Mesenchymal stem cell (in vitro differentiated cells and primary cell): ENCODE measurements around the gene DMD. TPM values are rescaled to one million over a fixed set of nuclear protein-coding genes. Genes with fewer than 3 reads are reported as not detected.
A peak's percentile ranks its signal among the peaks of the same experiment; 100 is the strongest.

Experiments used
- DNase-seq: peaks from one replicate; pipeline ENCODE4 v3.0.0-alpha.2; 2013
- H2AFZ ChIP-seq: one replicate; pipeline ENCODE4 v1.6.1; 2013; ENCODE audit warnings: low read depth, mild to moderate bottlenecking, control low read depth, inconsistent platforms, low read length, moderate library complexity
- H2AK5ac ChIP-seq: 2 replicates; pipeline ENCODE4 v1.6.1; 2013; ENCODE audit warnings: low read length, moderate library complexity, mild to moderate bottlenecking, inconsistent platforms; ENCODE audit not compliant: severe bottlenecking
- H2BK120ac ChIP-seq: one replicate; pipeline ENCODE4 v1.6.1; 2013; ENCODE audit warnings: low read depth, mild to moderate bottlenecking, inconsistent platforms, low read length, moderate library complexity
- H2BK12ac ChIP-seq, 2 experiments: one replicate each; pipeline ENCODE4 v1.6.1; 2013; ENCODE audit warnings: inconsistent platforms in 2 of 2, low read length in 2 of 2, mild to moderate bottlenecking in 2 of 2, moderate library complexity in 2 of 2, control low read depth in 1 of 2
- H2BK15ac ChIP-seq: one replicate; pipeline ENCODE4 v1.6.1; 2013; ENCODE audit warnings: mild to moderate bottlenecking, low read depth, inconsistent platforms; ENCODE audit not compliant: poor library complexity, severe bottlenecking
- H2BK5ac ChIP-seq: 2 replicates; pipeline ENCODE4 v1.6.1; 2013; ENCODE audit warnings: low read depth, mild to moderate bottlenecking, low read length, control low read depth, inconsistent platforms; ENCODE audit not compliant: poor library complexity, severe bottlenecking
- H3K14ac ChIP-seq, 2 experiments: one replicate each; pipeline ENCODE4 v1.6.1; 2013; ENCODE audit warnings: inconsistent platforms in 2 of 2, low read length in 2 of 2, control low read depth in 1 of 2, mild to moderate bottlenecking in 1 of 2, moderate library complexity in 1 of 2
- H3K18ac ChIP-seq, 2 experiments: one replicate each; pipeline ENCODE4 v1.6.1; 2013; ENCODE audit warnings: inconsistent platforms in 2 of 2, low read length in 2 of 2, control low read depth in 1 of 2, low read depth in 1 of 2, mild to moderate bottlenecking in 1 of 2
- H3K23ac ChIP-seq, 2 experiments: one replicate each; pipeline ENCODE4 v1.6.1; 2013; ENCODE audit warnings: inconsistent platforms in 2 of 2, low read length in 2 of 2, mild to moderate bottlenecking in 2 of 2, moderate library complexity in 2 of 2, control low read depth in 1 of 2
- H3K27ac ChIP-seq: 2 replicates; pipeline ENCODE4 v1.5.1; 2013; ENCODE audit warnings: mild to moderate bottlenecking, moderate library complexity, low read length, control low read depth, inconsistent platforms; ENCODE audit not compliant: poor library complexity, severe bottlenecking
- H3K27me3 ChIP-seq, 2 experiments: 2 replicates each; pipeline versions ENCODE4 v1.6.1 to v1.7.0; 2013; ENCODE audit warnings: low read length in 2 of 2, mild to moderate bottlenecking in 2 of 2, moderate library complexity in 2 of 2, control low read depth in 1 of 2, inconsistent platforms in 1 of 2; ENCODE audit not compliant: control insufficient read depth in 1 of 2, insufficient read depth in 1 of 2
- H3K36me3 ChIP-seq, 2 experiments: 2 replicates each; pipeline versions ENCODE4 v1.6.1 to v1.7.0; 2013; ENCODE audit warnings: low read length in 2 of 2, control low read depth in 1 of 2, inconsistent platforms in 1 of 2, low read depth in 1 of 2, mild to moderate bottlenecking in 1 of 2; ENCODE audit not compliant: insufficient read depth in 2 of 2, control insufficient read depth in 1 of 2
- H3K4ac ChIP-seq, 2 experiments: one replicate each; pipeline ENCODE4 v1.6.1; 2013; ENCODE audit warnings: inconsistent platforms in 2 of 2, low read length in 2 of 2, mild to moderate bottlenecking in 2 of 2, moderate library complexity in 2 of 2, control low read depth in 1 of 2, low read depth in 1 of 2
- H3K4me1 ChIP-seq: 2 replicates; pipeline ENCODE4 v1.6.1; 2013; ENCODE audit warnings: low read depth, low read length, control low read depth; ENCODE audit not compliant: control insufficient read depth, insufficient read depth
- H3K4me2 ChIP-seq: 2 replicates; pipeline ENCODE4 v1.6.1; 2013; ENCODE audit warnings: low read length, mild to moderate bottlenecking, inconsistent platforms; ENCODE audit not compliant: poor library complexity, severe bottlenecking
- H3K4me3 ChIP-seq, 2 experiments: 2 replicates each; pipeline versions ENCODE4 v1.5.1 to v1.7.0; 2013; ENCODE audit warnings: low read length in 2 of 2, mild to moderate bottlenecking in 2 of 2, control low read depth in 1 of 2, low read depth in 1 of 2; ENCODE audit not compliant: insufficient read depth in 1 of 2
- H3K79me1 ChIP-seq: replicated peaks from 2 replicates; pipeline ENCODE4 v1.6.1; 2013; ENCODE audit warnings: mild to moderate bottlenecking, control low read depth, low read length, inconsistent platforms; ENCODE audit not compliant: poor library complexity, severe bottlenecking
- H3K9ac ChIP-seq: 2 replicates; pipeline ENCODE4 v1.7.0; 2013; ENCODE audit warnings: mild to moderate bottlenecking, low read length, moderate library complexity
- H3K9me3 ChIP-seq: 2 replicates; pipeline ENCODE4 v1.7.0; 2013; ENCODE audit warnings: mild to moderate bottlenecking, low read length; ENCODE audit not compliant: control insufficient read depth
- H4K8ac ChIP-seq: one replicate; pipeline ENCODE4 v1.6.1; 2013; ENCODE audit warnings: inconsistent platforms, mild to moderate bottlenecking, low read length, moderate library complexity
- H4K91ac ChIP-seq: one replicate; pipeline ENCODE4 v1.6.1; 2013; ENCODE audit warnings: mild to moderate bottlenecking, low read length, inconsistent platforms
- WGBS: methylation state at CpG from one replicate; pipeline ENCODE4 v1.1.7; 2013; ENCODE audit warnings: mixed read lengths; 5-methylcytosine and 5-hydroxymethylcytosine counted together
- polyA plus RNA-seq, 2 experiments: library from polyadenylated mRNA; stranded (reverse); fragments of 200-250 nt; gene quantifications; one replicate each; pipeline ENCODE4 v1.2.3, GENCODE V29; 2013

Gene DMD
- polyA plus RNA-seq (2013, experiment 1 of 2): 15.9 TPM
- 16.6 TPM for polyA plus RNA-seq (2013, experiment 2 of 2)

- Histone ChIP-seq H3K79me1 (no peaks in the 10 kb centered on the region), H2AFZ (no peak within 1 kb of the TSS), H3K4me1 (no peaks in the 10 kb centered on the region), H3K4ac (no peak within 1 kb of the TSS), H3K36me3 (no peaks in the 10 kb centered on the region), H3K4me2 (no peak within 1 kb of the TSS), H3K18ac (no peak within 1 kb of the TSS), H2BK12ac (no peak within 1 kb of the TSS), H4K8ac (no peak within 1 kb of the TSS), H2BK120ac (no peak within 1 kb of the TSS), H3K9ac (peak within 1 kb of the TSS; percentile 87), H3K27me3 (no peaks in the 10 kb centered on the region), H3K14ac (no peak within 1 kb of the TSS), H2AK5ac (no peak within 1 kb of the TSS), H4K91ac (no peak within 1 kb of the TSS), H2BK15ac (no peak within 1 kb of the TSS), H3K4me3 (peak within 1 kb of the TSS in 1 of 2 experiments; percentile 74), H3K9me3 (no peaks in the 10 kb centered on the region), H3K23ac (no peak within 1 kb of the TSS), H3K27ac (peak within 1 kb of the TSS; percentile 53), H2BK5ac (no peak within 1 kb of the TSS)
- peak; percentile 71 for DNase-seq
- WGBS: 26% methylated on average over 5 of the region's 6 CpGs
These were observed at the start of gene DMD for GRCh38 chrX:33211356-33212260. Gene DMD, minus strand, starts transcription at chrX:33211549. Its CDS starts 237 bp downstream, at chrX:33211312.

GRCh38 chrX:33252306-33252825, 41.0 kb upstream of the DMD start:
- Histone ChIP-seq H3K36me3 (no peaks in the 10 kb centered on the region), H2BK15ac (no peak overlapping the region), H3K79me1 (no peaks in the 10 kb centered on the region), H3K4ac (no peak overlapping the region), H3K9me3 (no peaks in the 10 kb centered on the region), H3K4me3 (no peak overlapping the region), H3K27ac (no peak overlapping the region), H4K8ac (no peak overlapping the region), H2AFZ (no peak overlapping the region), H3K4me2 (no peak overlapping the region), H2AK5ac (no peak overlapping the region), H2BK12ac (no peak overlapping the region), H3K9ac (no peak overlapping the region), H3K14ac (no peak overlapping the region), H3K27me3 (no peaks in the 10 kb centered on the region), H4K91ac (no peak overlapping the region), H3K4me1 (no peaks in the 10 kb centered on the region), H3K23ac (no peak overlapping the region), H3K18ac (no peak overlapping the region), H2BK120ac (no peak overlapping the region), H2BK5ac (no peak overlapping the region)
- DNase-seq: no peak
- WGBS: no CpG with 5 or more reads among the region's 1 CpG

GRCh38 chrX:33218819-33219218, 7.5 kb upstream of the DMD start:
- WGBS: 78% methylated on average over 1 of the region's 4 CpGs
- H3K27ac ChIP-seq: no peak overlapping the region

GRCh38 chrX:33210156-33210555, 1.2 kb downstream of the DMD start:
- Histone ChIP-seq H2AFZ (no peak overlapping the region), H3K4me3 (peak overlapping the region in 1 of 2 experiments; percentile 74), H2BK15ac (no peak overlapping the region), H3K27ac (no peak overlapping the region), H3K23ac (no peak overlapping the region), H3K4me2 (no peak overlapping the region), H3K9me3 (no peaks in the 10 kb centered on the region), H3K36me3 (no peaks in the 10 kb centered on the region), H3K9ac (peak overlapping the region; percentile 87), H3K27me3 (no peaks in the 10 kb centered on the region), H3K4ac (no peak overlapping the region), H2BK5ac (no peak overlapping the region), H3K14ac (no peak overlapping the region), H3K18ac (no peak overlapping the region), H4K91ac (no peak overlapping the region), H4K8ac (no peak overlapping the region), H2BK120ac (no peak overlapping the region), H3K79me1 (no peaks in the 10 kb centered on the region), H3K4me1 (no peaks in the 10 kb centered on the region), H2BK12ac (no peak overlapping the region), H2AK5ac (no peak overlapping the region)
- DNase-seq: no peak
- WGBS: 80% methylated on average over 1 of the region's 2 CpGs

More at GRCh38 chrX:33218819-33219218, 7.5 kb upstream of the DMD start:
- Histone ChIP-seq H3K4me1 (no peaks in the 10 kb centered on the region), H2AFZ (no peak overlapping the region), H3K14ac (no peak overlapping the region), H2AK5ac (no peak overlapping the region), H2BK120ac (no peak overlapping the region), H4K8ac (no peak overlapping the region), H3K4ac (no peak overlapping the region), H3K36me3 (no peaks in the 10 kb centered on the region), H3K9me3 (no peaks in the 10 kb centered on the region), H2BK12ac (no peak overlapping the region), H3K4me3 (no peak overlapping the region), H3K27me3 (no peaks in the 10 kb centered on the region), H4K91ac (no peak overlapping the region), H3K18ac (no peak overlapping the region), H2BK5ac (no peak overlapping the region), H2BK15ac (no peak overlapping the region), H3K79me1 (no peaks in the 10 kb centered on the region), H3K23ac (no peak overlapping the region), H3K4me2 (no peak overlapping the region), H3K9ac (no peak overlapping the region)
- no peak for DNase-seq
